NCI-H510A (cell line): Measurements from ENCODE around the gene KHNYN.
"Not testable (repeated sequence)": the region's sequence is repeated elsewhere in the genome, so short reads cannot be mapped to it uniquely, and the experiment has no call there.

ENCODE experiments used
- DNase-seq: peaks from one replicate; lab custom pipeline; 2025; lab: John Stamatoyannopoulos, UW

KHNYN gene

DNA sequence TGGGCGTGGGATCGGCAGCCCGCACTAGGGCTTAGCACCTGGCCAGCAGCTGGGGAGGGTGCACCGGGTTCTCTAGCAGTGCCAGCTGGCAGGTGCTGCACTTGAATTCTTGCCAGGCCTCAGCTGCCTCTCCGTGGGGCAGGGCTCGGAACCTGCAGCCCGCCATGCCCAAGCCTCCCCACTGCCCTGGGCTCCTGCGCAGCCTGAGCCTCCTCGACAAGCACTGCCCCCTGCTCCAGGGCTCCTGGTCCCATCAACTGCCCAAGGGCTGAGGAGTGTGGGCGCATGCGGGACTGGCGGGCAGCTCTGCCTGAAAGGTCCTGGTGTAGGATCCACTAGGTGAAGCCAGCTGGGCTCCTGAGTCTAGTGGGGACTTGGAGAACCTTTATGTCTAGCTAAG lies 43.5 kb downstream of the KHNYN start:
- no peak for DNase-seq

- DNase-seq: no peak
These were observed 45.5 kb downstream of the KHNYN start for GRCh38 chr14:24475261-24475660.

DNA sequence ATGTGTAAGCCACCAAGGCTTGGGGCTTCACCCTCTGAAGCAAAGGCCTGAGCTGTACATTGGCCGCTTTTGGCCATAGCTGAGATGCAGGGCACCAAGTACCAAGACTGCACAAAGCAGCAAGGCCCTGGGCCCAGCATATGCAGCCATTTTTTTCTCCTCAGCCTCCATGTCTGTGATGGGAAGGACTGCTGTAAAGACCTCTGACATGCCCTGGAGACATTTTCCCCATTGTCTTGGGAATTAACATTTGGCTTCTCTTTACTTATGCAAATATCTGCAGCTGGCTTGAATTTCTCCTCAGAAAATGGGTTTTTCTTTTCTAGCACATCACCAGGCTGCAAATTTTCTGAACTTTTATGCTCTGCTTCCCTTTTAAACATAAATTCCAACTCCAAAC lies 50.2 kb downstream of the KHNYN start:
- DNase-seq: not testable (repeated sequence)

DNA sequence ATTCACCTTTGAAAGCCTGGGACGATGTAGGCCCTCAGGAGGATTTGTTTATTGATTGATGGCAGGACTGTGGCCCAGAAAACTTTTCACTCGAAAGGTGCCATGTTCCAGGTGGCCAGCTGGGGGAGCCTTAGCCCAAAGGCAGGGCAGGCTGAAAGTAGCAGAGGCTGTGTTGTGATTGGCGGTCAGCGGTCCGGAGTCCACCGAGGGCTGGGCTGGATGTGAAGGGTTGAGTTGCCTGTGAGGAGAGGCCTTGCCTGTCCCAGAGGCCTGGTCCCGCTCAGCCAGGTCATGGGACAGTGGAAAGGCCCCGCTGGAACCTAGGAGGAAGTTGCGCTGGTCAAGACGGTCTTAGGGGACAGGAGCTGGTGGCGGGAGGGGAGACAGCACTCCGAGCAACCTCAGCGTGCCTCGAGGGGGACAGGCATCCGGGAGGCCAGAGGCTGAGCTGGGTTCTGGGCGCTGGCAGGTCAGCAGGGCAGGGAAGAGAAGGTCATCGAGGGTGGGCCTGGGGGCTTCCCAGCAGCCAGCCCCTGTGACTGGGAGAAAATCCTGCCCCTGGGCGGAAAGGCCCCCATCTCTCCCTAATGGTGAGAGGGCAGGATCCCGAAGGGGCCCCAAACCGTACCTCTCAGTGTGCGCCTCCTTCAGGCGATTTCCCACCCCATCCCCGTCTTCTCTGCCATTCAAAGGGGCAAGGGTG lies 52.0 kb downstream of the KHNYN start:
- DNase-seq: peak; percentile 8

- not testable (repeated sequence) for DNase-seq
These were observed 53.0 kb downstream of the KHNYN start for GRCh38 chr14:24482699-24483303.

DNA sequence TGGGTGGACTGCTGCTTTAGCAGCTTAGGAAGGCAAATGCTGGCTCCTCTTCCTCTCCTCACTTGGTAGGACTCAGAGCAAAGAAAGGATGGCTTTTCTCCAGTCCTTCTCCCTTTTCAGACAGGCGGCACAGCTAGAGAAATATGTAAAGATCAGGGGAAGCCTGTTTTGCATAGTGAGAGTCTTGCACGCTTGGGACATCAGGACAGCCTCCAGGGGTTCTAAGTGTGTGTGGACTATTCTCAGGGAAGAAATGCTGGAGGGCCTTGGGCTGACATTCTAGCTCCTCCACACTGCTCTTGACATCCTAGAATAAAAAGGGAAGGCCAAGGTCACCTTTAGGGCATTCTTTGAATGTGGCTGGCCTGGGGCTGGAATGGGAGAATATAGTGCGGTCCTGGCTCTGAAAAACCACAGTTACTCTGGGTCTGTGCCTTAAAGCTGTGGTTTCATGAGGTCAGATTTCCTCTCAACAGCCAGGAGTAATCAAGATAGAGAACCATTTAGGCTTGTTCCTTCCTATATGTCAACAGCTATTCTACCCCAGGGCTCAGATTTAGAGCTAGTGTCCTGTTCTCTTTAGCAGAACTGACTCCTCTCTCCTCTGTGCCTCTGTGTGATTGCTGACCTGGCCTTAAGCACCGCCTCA lies 54.0 kb downstream of the KHNYN start:
- no peak for DNase-seq
